ENCODE data around the gene ARHGAP10. TPM values are rescaled to one million over a fixed set of nuclear protein-coding genes. Genes with fewer than 3 reads are reported as not detected.

ARHGAP10 gene
- total RNA-seq, 1 experiment from 2014 or later: 4.8 TPM

DNA sequence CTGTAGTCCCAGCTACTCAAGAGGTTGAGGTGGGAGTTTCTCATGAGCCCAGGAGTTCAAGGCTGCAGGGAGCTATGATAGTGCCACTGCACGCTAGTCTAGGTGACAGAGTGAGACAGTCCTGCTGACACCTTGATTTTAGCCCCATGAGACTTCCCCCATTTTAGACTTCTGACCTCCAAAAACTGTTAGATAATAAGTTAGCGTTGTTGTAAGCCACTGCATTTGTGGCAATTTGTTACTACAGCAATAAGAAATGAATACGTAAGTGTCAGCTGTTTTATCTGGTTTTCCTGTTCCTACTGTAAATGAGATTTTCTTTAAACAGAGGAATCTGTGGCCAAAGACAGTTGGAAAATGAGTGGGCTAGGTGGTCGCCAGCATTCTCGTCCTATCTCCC lies 83.9 kb downstream of the ARHGAP10 start:
- Histone ChIP-seq H3K4me1 (ENCODE audit: insufficient read depth, low read length, poor library complexity, severe bottlenecking) (no peaks in the 10 kb centered on the region), H3K27ac (ENCODE audit: low read depth, low read length, poor library complexity, severe bottlenecking) (no peak overlapping the region), H3K27me3 (replicated peaks; ENCODE audit: insufficient read depth, low read depth, low read length, poor library complexity) (no peaks in the 10 kb centered on the region), H3K36me3 (ENCODE audit: insufficient read depth, low read length, poor library complexity, severe bottlenecking) (no peaks in the 10 kb centered on the region), H3K9me3 (ENCODE audit: low read depth, low read length, poor library complexity, severe bottlenecking) (no peaks in the 10 kb centered on the region), H3K4me3 (ENCODE audit: low read depth, low read length, poor library complexity, severe bottlenecking) (no peak overlapping the region)
- TF ChIP-seq, protein P1, sequence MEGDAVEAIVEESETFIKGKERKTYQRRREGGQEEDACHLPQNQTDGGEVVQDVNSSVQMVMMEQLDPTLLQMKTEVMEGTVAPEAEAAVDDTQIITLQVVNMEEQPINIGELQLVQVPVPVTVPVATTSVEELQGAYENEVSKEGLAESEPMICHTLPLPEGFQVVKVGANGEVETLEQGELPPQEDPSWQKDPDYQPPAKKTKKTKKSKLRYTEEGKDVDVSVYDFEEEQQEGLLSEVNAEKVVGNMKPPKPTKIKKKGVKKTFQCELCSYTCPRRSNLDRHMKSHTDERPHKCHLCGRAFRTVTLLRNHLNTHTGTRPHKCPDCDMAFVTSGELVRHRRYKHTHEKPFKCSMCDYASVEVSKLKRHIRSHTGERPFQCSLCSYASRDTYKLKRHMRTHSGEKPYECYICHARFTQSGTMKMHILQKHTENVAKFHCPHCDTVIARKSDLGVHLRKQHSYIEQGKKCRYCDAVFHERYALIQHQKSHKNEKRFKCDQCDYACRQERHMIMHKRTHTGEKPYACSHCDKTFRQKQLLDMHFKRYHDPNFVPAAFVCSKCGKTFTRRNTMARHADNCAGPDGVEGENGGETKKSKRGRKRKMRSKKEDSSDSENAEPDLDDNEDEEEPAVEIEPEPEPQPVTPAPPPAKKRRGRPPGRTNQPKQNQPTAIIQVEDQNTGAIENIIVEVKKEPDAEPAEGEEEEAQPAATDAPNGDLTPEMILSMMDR (conservative IDR thresholded peaks at IDR 0.05; ENCODE audit: low read depth, low read length): no peak
- no peak for TF ChIP-seq EZH2 (IDR thresholded peaks at IDR 0.05; ENCODE audit: borderline replicate concordance, low read depth, low read length, poor library complexity, severe bottlenecking)
- intact Hi-C loops (cut with micrococcal nuclease; ENCODE audit: unreplicated experiment): no loop called here
- BruUV-seq (replicated peaks): no TSS peak
- POLR2A ChIA-PET (ENCODE audit: low non-redundant PET): no interaction called here
- no peak for DNase-seq (ENCODE audit: low spot score)
- CTCF ChIA-PET: no interaction called here

DNA sequence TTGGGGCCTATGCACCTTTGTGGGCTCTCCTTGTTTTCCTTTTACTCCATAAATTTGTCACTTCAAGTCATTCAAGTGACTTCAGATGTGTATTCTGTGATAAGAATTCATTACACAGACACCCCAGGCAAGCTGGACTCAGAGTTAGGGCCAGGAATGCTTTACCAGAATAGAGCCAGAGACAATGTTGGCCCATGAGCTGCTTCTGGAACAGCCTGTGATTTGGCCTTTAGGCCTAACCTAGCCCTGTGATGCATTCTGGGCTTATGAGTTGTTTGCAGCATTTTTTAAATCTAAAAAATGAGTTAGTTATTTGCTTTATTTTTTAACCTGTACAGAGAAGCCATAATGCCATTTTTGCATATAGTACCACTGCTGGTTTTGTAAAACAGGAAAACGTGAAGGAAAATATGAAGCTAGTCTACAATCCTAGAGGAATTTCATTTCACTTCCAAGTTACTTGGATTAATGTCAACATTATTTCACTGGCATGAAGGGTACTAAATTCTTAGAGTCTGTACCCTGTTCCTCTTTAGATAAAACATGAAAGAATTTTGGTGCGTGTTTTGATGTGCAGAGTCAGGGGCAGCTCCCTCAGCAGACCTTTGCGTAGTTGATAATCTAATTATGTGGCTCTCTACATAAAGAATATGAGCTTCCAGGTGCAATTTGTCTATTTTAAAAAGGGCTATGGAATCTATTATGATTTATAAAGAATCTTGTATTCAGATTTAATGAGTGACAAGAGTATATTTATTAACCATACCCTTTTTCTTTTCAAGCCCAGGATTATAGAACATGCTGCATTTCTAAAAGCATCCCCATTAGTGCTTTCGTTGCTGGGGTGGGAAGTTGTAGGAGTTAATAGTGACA lies 84.7 kb downstream of the ARHGAP10 start:
- Histone ChIP-seq H3K9me3 (ENCODE audit: low read depth, low read length, poor library complexity, severe bottlenecking) (no peaks in the 10 kb centered on the region), H3K27ac (ENCODE audit: low read depth, low read length, poor library complexity, severe bottlenecking) (no peak overlapping the region), H3K4me1 (ENCODE audit: insufficient read depth, low read length, poor library complexity, severe bottlenecking) (peaks cover 3% of the 10 kb centered on the region), H3K4me3 (ENCODE audit: low read depth, low read length, poor library complexity, severe bottlenecking) (no peak overlapping the region), H3K36me3 (ENCODE audit: insufficient read depth, low read length, poor library complexity, severe bottlenecking) (no peaks in the 10 kb centered on the region), H3K27me3 (replicated peaks; ENCODE audit: insufficient read depth, low read depth, low read length, poor library complexity) (no peaks in the 10 kb centered on the region)
- intact Hi-C loops (cut with micrococcal nuclease; ENCODE audit: unreplicated experiment): no loop called here
- BruUV-seq (replicated peaks): no TSS peak
- POLR2A ChIA-PET (ENCODE audit: low non-redundant PET): interaction anchor here (0.6 kb wide), 1 partner anchor 187 kb away, joined by 4 read pairs; no protein-coding TSS in a partner anchor
- TF ChIP-seq, protein P1 (conservative IDR thresholded peaks at IDR 0.05; ENCODE audit: low read depth, low read length): no peak
- no peak for TF ChIP-seq EZH2 (IDR thresholded peaks at IDR 0.05; ENCODE audit: borderline replicate concordance, low read depth, low read length, poor library complexity, severe bottlenecking)
- DNase-seq (ENCODE audit: low spot score): no peak
- CTCF ChIA-PET: interaction anchor here (0.5 kb wide), 1 partner anchor 50 kb away, joined by 4 read pairs; no protein-coding TSS in a partner anchor

DNA sequence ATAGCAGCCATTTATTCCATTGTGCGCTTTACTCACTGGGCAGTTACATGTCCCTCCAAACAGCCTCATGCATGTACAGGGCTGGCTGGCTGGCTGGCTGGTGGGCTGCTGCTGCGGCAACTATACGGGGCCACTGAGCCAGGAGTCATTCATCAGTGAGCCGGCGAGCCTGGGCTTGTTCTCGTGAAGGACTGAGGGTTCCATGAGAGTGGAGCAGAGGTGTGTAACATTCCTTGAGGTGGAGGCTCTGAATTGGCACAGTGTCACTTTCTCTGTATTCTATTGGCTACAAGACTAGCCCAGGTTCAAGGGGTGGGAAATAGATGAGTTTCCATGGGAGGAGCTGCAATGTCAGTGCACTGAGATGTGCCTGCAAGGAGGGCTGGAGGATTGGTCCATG lies 89.1 kb downstream of the ARHGAP10 start:
- Histone ChIP-seq H3K4me3 (ENCODE audit: low read depth, low read length, poor library complexity, severe bottlenecking) (no peak overlapping the region), H3K4me1 (ENCODE audit: insufficient read depth, low read length, poor library complexity, severe bottlenecking) (peaks cover 9% of the 10 kb centered on the region), H3K27ac (ENCODE audit: low read depth, low read length, poor library complexity, severe bottlenecking) (no peak overlapping the region), H3K36me3 (ENCODE audit: insufficient read depth, low read length, poor library complexity, severe bottlenecking) (no peaks in the 10 kb centered on the region), H3K27me3 (replicated peaks; ENCODE audit: insufficient read depth, low read depth, low read length, poor library complexity) (no peaks in the 10 kb centered on the region), H3K9me3 (ENCODE audit: low read depth, low read length, poor library complexity, severe bottlenecking) (no peaks in the 10 kb centered on the region)
- intact Hi-C loops (cut with micrococcal nuclease; ENCODE audit: unreplicated experiment): no loop called here
- TF ChIP-seq, protein P1 (conservative IDR thresholded peaks at IDR 0.05; ENCODE audit: low read depth, low read length): no peak
- TF ChIP-seq EZH2 (IDR thresholded peaks at IDR 0.05; ENCODE audit: borderline replicate concordance, low read depth, low read length, poor library complexity, severe bottlenecking): no peak
- no TSS peak for BruUV-seq (replicated peaks)
- CTCF ChIA-PET: no interaction called here
- no peak for DNase-seq (ENCODE audit: low spot score)
- POLR2A ChIA-PET (ENCODE audit: low non-redundant PET): no interaction called here

All from A673 (cell line).